Activated T-helper 17 cell treated with anti-CD3 and anti-CD28 coated beads, Interleukin-2, amount 50 U/mL, for 72 hours (primary cell): ENCODE data around the gene IFT57. TPM values are rescaled to one million over a fixed set of nuclear protein-coding genes. Genes with fewer than 3 reads are reported as not detected.

Source experiments
- ATAC-seq: fragments of 150-1000 bp; cut with Tn5 transposase; replicated peaks from 2 replicates; pipeline ENCODE4 v1.10.0; 2021; ENCODE audit warnings: mild to moderate bottlenecking, moderate library complexity
- H3K27ac Mint-ChIP-seq: one replicate; pipeline ENCODE4 v1.8.0; 2022; ENCODE audit warnings: mixed read lengths
- H3K27me3 Mint-ChIP-seq: one replicate; pipeline ENCODE4 v1.8.0; 2022; ENCODE audit warnings: mixed read lengths
- H3K36me3 Mint-ChIP-seq: one replicate; pipeline ENCODE4 v1.8.0; 2022; ENCODE audit warnings: low read depth, mild to moderate bottlenecking, mixed read lengths
- H3K4me1 Mint-ChIP-seq: one replicate; pipeline ENCODE4 v1.8.0; 2022; ENCODE audit warnings: mixed read lengths
- H3K4me3 Mint-ChIP-seq: one replicate; pipeline ENCODE4 v1.8.0; 2022; ENCODE audit warnings: mild to moderate bottlenecking, mixed read lengths
- H3K9me3 Mint-ChIP-seq: one replicate; pipeline ENCODE4 v1.8.0; 2022; ENCODE audit warnings: mixed read lengths
- total RNA-seq, 2 donors: library from RNA; stranded (reverse); gene quantifications; one replicate each; pipeline ENCODE4 v1.2.3, GENCODE V29; 2022

Gene IFT57
- total RNA-seq, 2 donors from 2014 or later = 18.3 to 21.5 TPM

DNA sequence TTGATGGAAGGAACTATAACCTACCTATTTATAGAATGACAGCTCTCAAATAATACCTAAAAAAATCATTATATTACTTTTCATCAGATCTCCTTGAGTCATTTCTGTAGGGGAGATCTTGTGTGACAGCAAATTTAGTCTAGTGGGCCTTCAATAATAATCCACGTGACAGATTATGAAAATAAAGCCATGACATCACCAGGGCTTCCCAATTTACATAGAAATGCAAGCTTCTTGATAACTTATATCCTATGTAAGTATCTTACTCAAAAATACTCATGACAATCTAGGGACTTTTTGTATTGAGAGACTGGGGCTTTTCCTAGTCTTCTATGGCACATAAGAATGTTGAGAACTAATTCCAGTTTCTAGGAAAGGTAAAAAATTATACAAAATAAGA, 21.6 kb downstream of the IFT57 start:
- H3K4me1 Mint-ChIP-seq = peaks cover 26% of the 10 kb centered on the region
- H3K4me3 Mint-ChIP-seq = peak overlapping the region; percentile 34
- no peaks in the 10 kb centered on the region for H3K27me3 Mint-ChIP-seq
- H3K9me3 Mint-ChIP-seq = no peaks in the 10 kb centered on the region
- peaks cover 19% of the 10 kb centered on the region for H3K36me3 Mint-ChIP-seq
- ATAC-seq = no peak
- H3K27ac Mint-ChIP-seq = peak overlapping the region; percentile 65

DNA sequence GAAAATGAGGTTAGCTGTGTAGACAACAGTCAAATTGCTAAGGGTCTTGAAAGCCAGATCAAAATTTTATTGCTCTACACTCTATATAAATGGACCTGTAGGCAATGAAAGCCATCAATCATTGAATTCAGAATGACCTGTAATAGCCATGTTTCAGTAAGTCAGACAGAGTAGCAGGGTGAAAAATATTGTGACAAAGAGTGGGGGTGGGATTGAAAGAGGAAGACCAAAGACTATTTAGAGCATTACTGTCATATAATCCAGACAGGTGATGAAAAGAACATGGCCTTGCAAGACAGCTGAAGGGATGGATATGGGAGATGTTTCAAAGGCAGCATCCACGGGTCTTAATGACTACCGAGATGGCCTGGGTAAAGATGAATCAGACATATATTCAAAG, 22.2 kb downstream of the IFT57 start:
- peak overlapping the region; percentile 20 for H3K27ac Mint-ChIP-seq
- no peak overlapping the region for H3K4me3 Mint-ChIP-seq

DNA sequence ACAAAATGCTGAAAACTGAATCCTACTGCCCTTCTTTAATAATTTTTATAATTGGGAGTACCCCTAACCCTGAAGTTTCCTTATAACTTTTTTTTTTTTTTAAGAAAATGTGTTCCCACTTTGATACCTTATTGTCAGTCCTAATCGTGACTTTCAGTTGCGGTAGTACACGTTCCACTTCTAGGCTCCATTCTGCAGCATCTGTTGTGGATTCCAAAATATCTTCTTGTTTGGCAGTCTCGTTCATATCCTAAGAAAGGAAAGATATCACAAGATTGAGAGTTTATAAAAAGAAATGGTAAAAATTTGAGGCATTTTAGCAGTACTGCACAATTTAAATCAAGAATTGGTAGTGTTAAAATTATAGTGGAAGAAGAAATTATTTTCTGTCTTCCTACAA, 30.8 kb downstream of the IFT57 start:
- Mint-ChIP-seq H3K9me3 (peaks cover 4% of the 10 kb centered on the region), H3K27ac (no peak overlapping the region), H3K27me3 (no peaks in the 10 kb centered on the region), H3K4me3 (no peak overlapping the region), H3K36me3 (peaks cover 62% of the 10 kb centered on the region), H3K4me1 (no peaks in the 10 kb centered on the region)
- ATAC-seq = no peak

More for the DNA sequence above, 22.2 kb downstream of the IFT57 start:
- no peaks in the 10 kb centered on the region for H3K9me3 Mint-ChIP-seq
- H3K36me3 Mint-ChIP-seq = peaks cover 19% of the 10 kb centered on the region
- H3K4me1 Mint-ChIP-seq = peaks cover 26% of the 10 kb centered on the region
- ATAC-seq = no peak
- no peaks in the 10 kb centered on the region for H3K27me3 Mint-ChIP-seq

DNA sequence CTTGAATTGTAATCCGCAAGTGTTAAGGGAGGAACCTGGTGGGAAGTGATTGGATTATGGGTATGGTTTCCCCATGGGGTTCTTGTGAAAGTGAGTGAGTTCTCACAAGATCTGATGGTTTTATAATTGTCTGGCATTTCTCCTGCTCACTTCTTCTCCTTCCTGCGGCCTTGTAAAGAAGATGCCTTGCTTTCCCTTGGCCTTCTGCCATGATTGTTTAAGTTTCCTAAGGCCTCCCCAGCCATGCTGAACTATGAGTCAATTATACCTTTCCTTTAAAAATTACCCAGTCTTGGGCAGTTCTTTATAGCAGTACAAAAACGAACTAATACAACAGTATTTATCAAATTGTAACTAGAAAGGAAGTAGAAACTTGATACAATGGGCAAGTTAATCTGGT, 31.9 kb downstream of the IFT57 start:
- Mint-ChIP-seq H3K36me3 (peaks cover 70% of the 10 kb centered on the region), H3K9me3 (peaks cover 4% of the 10 kb centered on the region), H3K4me3 (no peak overlapping the region), H3K27me3 (no peaks in the 10 kb centered on the region), H3K4me1 (no peaks in the 10 kb centered on the region), H3K27ac (no peak overlapping the region)
- no peak for ATAC-seq

DNA sequence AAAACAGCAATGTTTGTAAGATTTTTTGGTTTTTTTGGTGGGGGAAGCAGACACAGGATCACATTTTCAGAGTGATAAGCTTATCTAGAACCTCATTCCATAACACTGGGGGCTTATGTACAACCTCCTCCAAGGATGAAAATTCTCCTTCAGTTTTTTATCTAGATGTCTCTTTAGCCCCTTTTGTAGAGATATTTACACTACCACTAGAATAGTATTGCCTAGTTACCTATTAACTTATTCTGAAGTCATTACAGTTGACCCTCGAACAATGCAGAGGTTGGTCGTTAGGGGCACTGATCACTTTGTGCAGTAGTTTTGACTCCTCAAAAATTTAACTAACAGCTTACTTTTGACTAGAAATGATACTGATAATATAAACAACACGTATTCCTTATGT, 32.8 kb downstream of the IFT57 start:
- Mint-ChIP-seq H3K4me3 (no peak overlapping the region), H3K9me3 (peaks cover 4% of the 10 kb centered on the region), H3K36me3 (peaks cover 71% of the 10 kb centered on the region), H3K4me1 (no peaks in the 10 kb centered on the region), H3K27ac (no peak overlapping the region), H3K27me3 (no peaks in the 10 kb centered on the region)
- ATAC-seq = no peak

DNA sequence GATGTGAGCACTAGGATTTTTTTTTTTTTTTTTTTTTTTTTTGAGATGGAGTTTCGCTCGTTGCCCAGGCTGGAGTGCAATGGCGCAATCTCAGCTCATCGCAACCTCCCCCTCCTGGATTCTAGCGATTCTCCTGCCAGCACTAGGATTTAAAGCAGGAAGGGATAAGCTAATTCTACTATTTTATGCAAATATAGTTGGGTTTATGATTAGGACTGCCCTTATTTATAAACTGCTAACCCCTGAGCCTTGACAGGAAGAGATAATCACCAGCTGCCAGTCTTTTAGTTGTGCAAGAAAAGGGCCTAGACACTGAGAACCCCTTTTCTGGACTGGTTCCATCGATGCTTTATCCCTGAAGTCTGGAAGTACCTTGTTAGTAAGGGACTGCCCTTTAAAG, 36.7 kb downstream of the IFT57 start:
- peaks cover 4% of the 10 kb centered on the region for H3K9me3 Mint-ChIP-seq
- no peak overlapping the region for H3K4me3 Mint-ChIP-seq
- ATAC-seq = no peak
- no peaks in the 10 kb centered on the region for H3K27me3 Mint-ChIP-seq
- peaks cover 71% of the 10 kb centered on the region for H3K36me3 Mint-ChIP-seq
- peaks cover 5% of the 10 kb centered on the region for H3K4me1 Mint-ChIP-seq
- no peak overlapping the region for H3K27ac Mint-ChIP-seq

DNA sequence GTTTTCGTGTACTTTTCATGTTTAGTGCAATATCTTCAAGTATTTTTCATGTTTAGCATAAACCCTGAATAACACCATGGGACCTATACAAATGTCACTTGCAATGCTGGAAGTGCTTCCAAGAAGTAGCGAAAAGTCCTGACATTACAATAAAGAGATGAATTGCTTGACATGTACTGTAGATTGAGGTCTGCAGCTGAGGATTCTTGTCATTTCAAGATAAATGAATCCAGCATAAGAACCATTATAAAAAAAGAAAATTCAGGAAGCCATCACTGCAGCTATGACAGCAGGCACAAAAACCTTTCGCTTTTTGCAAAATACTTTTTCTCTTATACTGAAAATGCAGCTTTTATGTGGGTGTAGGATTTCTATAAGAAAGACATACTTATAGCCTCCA, 37.4 kb downstream of the IFT57 start:
- no peak overlapping the region for H3K4me3 Mint-ChIP-seq
- H3K4me1 Mint-ChIP-seq = peaks cover 5% of the 10 kb centered on the region
- no peak overlapping the region for H3K27ac Mint-ChIP-seq
- H3K9me3 Mint-ChIP-seq = peaks cover 4% of the 10 kb centered on the region
- ATAC-seq = no peak
- H3K27me3 Mint-ChIP-seq = no peaks in the 10 kb centered on the region
- H3K36me3 Mint-ChIP-seq = peaks cover 64% of the 10 kb centered on the region

DNA sequence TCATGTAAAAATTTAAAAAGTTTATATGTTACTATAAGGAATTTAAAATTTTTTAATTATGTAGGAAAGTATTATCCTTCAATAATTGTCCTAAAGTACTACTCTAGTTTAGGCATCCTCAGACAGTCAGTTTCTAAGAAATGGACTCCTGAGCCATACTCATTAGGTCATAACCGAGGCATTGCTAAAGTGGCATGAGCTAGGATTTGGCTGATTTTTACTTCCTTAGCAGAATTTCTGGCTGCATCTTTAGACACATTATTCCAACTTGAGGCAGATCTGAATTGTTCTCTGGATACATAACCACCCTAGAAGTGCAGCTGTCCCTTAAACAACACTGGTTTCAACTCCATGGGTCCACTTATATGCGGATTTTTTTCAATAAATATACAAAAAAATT, 38.3 kb downstream of the IFT57 start:
- Mint-ChIP-seq H3K27ac (no peak overlapping the region), H3K4me1 (peaks cover 5% of the 10 kb centered on the region), H3K4me3 (no peak overlapping the region), H3K9me3 (peaks cover 4% of the 10 kb centered on the region), H3K27me3 (no peaks in the 10 kb centered on the region), H3K36me3 (peaks cover 55% of the 10 kb centered on the region)
- no peak for ATAC-seq

DNA sequence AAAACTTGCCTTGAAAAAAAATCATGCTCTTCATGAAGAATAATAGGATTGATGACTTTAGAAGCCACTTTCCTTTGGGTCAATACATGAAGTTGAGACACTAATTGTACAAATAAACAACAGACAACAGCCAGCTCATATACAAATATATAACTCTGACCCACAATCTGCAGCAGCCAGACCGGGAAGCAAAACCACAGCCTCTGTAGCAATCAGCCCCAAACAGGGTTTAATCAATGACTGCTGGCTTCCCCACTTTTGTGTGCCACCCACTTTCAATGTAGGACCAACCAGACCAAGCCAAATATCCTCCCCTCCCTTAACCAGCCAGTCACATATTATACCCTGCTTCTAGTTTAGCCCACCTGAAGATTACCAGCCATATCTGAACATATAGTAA, 39.0 kb downstream of the IFT57 start:
- peaks cover 52% of the 10 kb centered on the region for H3K36me3 Mint-ChIP-seq
- H3K27me3 Mint-ChIP-seq = no peaks in the 10 kb centered on the region
- H3K4me3 Mint-ChIP-seq = no peak overlapping the region
- ATAC-seq = no peak
- H3K27ac Mint-ChIP-seq = no peak overlapping the region
- peaks cover 4% of the 10 kb centered on the region for H3K9me3 Mint-ChIP-seq
- peaks cover 5% of the 10 kb centered on the region for H3K4me1 Mint-ChIP-seq

DNA sequence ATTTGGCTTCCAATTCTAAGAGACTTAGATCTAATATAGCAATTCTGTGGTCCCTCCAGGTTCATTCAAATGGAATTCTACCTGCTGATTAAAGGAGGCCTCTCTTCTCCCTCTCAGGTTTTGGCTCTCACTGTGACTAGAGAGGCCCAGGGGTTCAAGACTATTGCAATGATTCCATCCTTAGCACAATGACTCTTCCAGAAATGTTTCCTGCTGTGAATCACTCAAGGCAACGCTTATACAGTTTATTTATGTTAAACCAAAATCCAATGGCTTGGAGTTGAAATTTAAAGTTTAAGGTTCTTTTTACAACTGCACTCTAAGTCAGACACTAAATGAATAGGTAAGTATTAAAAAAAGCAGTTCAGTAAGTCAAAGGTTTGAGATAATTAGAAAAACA, 39.9 kb downstream of the IFT57 start:
- H3K4me1 Mint-ChIP-seq = peaks cover 5% of the 10 kb centered on the region
- no peak overlapping the region for H3K4me3 Mint-ChIP-seq
- H3K9me3 Mint-ChIP-seq = peaks cover 4% of the 10 kb centered on the region
- H3K36me3 Mint-ChIP-seq = peaks cover 43% of the 10 kb centered on the region
- ATAC-seq = no peak
- no peaks in the 10 kb centered on the region for H3K27me3 Mint-ChIP-seq
- H3K27ac Mint-ChIP-seq = no peak overlapping the region

DNA sequence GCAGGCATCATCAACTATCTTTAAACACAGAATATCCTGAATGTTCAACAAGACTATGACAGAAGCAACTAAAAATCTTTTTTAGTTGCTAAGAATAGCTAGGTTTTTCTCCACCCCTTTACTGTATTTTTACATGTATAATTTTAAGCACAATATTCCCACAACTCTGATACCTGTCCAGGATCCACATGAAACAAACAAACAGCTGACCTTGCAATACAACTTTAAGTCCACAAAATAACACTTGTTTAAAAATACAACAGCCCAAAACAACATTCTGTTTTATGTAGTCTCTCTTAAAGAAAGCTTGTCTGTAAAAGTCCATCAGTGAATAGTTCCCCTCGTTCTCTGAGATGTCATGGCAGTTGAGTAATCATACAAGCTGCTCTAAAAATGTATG, 41.1 kb downstream of the IFT57 start:
- Mint-ChIP-seq H3K9me3 (peaks cover 4% of the 10 kb centered on the region), H3K27ac (no peak overlapping the region), H3K4me1 (peaks cover 5% of the 10 kb centered on the region), H3K27me3 (no peaks in the 10 kb centered on the region), H3K36me3 (peaks cover 32% of the 10 kb centered on the region), H3K4me3 (no peak overlapping the region)
- ATAC-seq = no peak

DNA sequence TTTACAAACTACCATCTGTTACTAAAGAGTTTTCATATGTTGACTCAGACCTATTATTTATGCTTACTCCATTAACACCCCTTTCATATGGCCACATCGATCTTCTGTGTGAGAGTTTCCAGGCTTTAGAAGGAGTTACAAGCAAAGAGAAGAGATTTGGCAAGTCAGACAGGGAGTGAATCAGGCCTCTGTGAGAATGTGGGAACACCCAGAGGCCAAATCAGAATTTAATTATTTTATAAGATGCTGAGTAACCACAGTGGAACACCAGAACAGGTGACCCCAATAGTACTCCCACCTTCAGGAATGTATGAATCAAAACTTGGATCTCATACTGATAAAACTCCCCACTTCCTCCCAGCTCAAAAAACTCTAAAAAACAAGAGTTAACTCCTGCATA, 42.0 kb downstream of the IFT57 start:
- no peak for ATAC-seq
- H3K27me3 Mint-ChIP-seq = no peaks in the 10 kb centered on the region
- no peak overlapping the region for H3K27ac Mint-ChIP-seq
- H3K4me3 Mint-ChIP-seq = no peak overlapping the region
- peaks cover 5% of the 10 kb centered on the region for H3K4me1 Mint-ChIP-seq
- H3K9me3 Mint-ChIP-seq = peaks cover 3% of the 10 kb centered on the region
- H3K36me3 Mint-ChIP-seq = peaks cover 22% of the 10 kb centered on the region

DNA sequence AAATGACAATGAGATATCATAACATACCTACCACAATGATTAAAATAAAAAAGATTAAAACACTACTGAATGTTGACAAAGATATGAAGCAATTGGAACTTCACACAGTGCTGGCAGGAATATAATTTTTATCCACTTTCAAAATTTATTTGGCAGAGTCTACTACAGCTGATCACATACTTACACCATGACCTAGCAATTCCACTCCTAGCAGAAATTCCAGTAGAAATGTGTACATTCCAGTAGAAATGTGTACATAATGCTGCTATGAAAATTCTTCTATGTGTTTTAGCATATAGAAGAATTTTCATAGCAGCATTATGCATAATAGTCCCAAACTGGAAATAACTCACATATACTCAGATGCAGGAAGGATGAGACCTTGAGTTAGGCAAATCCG, 43.5 kb downstream of the IFT57 start:
- no peaks in the 10 kb centered on the region for H3K9me3 Mint-ChIP-seq
- no peaks in the 10 kb centered on the region for H3K27me3 Mint-ChIP-seq
- no peak overlapping the region for H3K4me3 Mint-ChIP-seq
- no peak overlapping the region for H3K27ac Mint-ChIP-seq
- peaks cover 5% of the 10 kb centered on the region for H3K4me1 Mint-ChIP-seq
- no peak for ATAC-seq
- peaks cover 15% of the 10 kb centered on the region for H3K36me3 Mint-ChIP-seq

DNA sequence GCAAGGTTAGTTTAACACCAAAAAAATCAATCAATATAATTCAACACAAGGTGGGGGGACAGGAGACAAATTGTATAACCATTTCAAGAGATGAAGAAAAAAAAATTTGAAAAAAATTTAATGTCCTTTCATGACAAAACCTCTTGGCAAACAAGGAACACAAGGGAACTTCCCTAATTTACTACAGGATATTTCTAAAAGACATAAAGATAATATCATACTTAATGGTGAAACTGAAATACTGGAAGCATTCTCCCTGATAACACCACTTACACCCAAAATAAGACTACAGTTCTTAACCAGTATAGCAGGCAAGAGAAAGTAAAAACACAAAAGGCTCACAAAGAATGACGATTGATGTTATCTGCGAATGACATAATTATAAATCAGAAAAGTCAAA, 44.7 kb downstream of the IFT57 start:
- H3K4me3 Mint-ChIP-seq = no peak overlapping the region
- no peak for ATAC-seq
- peaks cover 8% of the 10 kb centered on the region for H3K36me3 Mint-ChIP-seq
- no peaks in the 10 kb centered on the region for H3K9me3 Mint-ChIP-seq
- H3K4me1 Mint-ChIP-seq = peaks cover 2% of the 10 kb centered on the region
- no peak overlapping the region for H3K27ac Mint-ChIP-seq
- H3K27me3 Mint-ChIP-seq = no peaks in the 10 kb centered on the region

DNA sequence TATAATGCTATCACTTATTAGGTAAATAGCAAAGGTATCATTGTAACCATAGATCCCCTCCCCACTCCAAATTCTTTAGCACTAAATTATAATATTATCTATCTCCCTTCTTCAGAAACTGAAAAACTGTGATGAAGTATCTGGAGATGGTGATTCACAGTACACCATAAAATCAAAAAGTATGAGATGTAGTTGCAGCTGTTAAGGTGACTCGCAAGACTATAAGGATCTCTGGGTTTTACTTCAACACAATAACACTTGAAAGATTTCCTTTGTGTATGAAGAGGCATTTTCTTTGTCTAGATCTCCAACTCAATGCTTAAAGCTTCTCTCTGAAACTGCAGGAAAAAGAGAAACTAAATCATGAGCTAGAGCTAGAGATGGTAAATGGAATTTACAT, 46.9 kb downstream of the IFT57 start:
- Mint-ChIP-seq H3K4me1 (peaks cover 8% of the 10 kb centered on the region), H3K27me3 (no peaks in the 10 kb centered on the region), H3K36me3 (no peaks in the 10 kb centered on the region), H3K4me3 (no peak overlapping the region), H3K9me3 (no peaks in the 10 kb centered on the region), H3K27ac (no peak overlapping the region)
- ATAC-seq = peak; percentile 75

DNA sequence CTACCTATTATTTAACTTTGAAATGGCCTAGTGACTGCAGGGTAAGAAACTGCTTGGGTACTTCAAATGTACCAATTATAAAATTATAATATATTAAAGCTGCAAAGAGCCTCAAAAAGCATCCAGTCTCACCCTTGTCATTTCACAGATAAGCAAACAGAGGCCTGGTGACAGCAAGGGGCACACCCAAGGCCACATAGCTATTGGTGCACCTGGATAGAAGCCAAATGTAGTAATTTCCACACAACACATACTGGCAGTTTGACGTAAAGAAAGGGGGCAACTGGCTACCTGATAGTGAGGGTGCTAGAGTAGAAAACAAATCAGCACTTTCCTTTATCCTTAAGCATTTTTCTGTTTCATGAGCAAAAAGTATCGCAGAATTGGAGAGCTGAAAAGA, 51.1 kb downstream of the IFT57 start:
- peaks cover 24% of the 10 kb centered on the region for H3K36me3 Mint-ChIP-seq
- H3K9me3 Mint-ChIP-seq = no peaks in the 10 kb centered on the region
- H3K27ac Mint-ChIP-seq = no peak overlapping the region
- H3K4me3 Mint-ChIP-seq = no peak overlapping the region
- no peak for ATAC-seq
- H3K27me3 Mint-ChIP-seq = no peaks in the 10 kb centered on the region
- peaks cover 12% of the 10 kb centered on the region for H3K4me1 Mint-ChIP-seq
